GM21528 (cell line): ENCODE measurements around the gene CFAP46.
"Not testable (repeated sequence)": the region's sequence is repeated elsewhere in the genome, so short reads cannot be mapped to it uniquely, and the experiment has no call there.

Source experiments
- ATAC-seq: cut with Tn5 transposase; IDR thresholded peaks from one replicate; pipeline ENCODE4 v1.9.1; 2021; ENCODE audit warnings: mild to moderate bottlenecking, moderate library complexity; ENCODE audit not compliant: unreplicated experiment, low FRiP score

Gene CFAP46

DNA sequence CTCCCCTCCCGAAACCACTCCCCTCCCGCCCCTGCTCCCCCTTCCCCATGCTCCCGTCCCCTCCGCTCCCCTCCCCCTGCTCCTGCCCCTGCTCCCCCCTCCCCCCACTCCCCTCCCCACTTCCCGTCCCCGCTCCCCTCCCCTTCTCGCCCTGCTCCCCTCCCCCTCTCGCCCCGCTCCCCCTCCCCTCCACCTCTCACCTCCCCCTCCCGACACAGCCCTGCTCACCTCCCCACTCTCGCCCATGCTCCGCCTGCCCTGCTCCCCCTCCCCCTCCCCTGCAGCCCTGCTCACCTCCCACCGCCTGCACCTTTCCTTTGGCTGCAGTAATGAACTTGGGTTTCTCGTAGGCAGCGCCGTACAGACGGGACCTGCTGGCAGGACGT, 106.5 kb downstream of the CFAP46 start:
- ATAC-seq = no peak

GRCh38 chr10:132834891-132835847, 107.2 kb downstream of the CFAP46 start:
- ATAC-seq = no peak

DNA sequence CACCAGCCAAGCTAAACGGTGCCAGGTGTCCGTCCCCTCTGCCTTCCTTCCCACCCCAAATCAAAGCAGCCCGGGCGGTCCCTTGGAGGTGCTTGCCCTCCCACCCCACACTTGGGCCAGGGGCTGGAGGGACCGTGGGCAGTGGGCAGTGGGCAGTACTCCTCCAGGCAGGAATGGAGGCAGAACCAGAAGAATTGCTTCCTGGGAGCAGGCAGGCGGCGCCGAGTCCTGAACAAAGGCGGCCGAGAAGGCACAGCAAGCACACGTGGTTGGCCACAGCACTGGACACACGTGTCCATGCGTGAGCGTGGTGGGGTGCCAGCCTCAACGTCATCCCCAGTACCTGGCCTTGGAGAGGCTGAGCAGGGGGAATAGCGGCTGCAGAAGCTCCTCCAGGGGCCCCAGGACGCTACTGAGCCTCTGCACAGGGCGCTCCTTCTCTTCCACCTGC, 108.0 kb downstream of the CFAP46 start:
- no peak for ATAC-seq

GRCh38 chr10:132833421-132834111, 108.8 kb downstream of the CFAP46 start:
- ATAC-seq = no peak

DNA sequence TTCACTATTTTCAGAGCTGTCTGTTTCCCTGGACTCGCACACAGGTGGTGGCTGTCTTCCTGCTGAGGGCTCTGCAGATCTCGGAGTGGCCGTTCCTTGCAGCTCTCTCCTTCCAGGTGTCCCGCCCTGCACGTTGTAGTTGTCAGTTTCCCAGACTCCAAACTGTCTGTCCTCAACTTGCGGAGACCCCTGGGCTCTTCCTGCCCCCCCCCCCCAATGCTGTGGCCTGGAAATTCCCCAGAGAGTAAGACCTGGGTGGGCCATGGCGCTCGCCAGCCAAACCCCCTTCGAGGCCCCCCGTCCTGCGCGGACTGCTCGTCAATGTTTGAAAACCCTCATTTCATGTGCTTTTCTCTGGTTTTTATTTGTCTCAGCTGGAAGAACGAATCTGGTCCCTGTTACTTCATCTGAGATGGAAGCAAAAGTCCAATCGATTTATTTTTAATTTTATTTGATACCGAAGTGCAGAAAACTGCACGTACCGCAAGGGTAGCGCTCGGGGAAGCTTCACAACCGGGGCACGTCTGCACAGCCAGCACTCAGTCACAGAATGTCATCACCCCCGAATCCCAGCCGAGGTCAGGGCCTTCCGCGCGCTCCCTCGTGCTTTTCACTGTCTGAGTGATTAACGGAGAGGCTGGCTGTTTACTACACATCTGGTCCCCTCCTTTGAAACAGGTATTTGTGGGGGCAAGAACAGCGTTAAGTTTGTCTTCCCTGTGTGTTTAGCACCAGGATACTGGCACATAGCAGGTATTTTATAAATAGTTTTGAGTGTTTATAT, 110.0 kb downstream of the CFAP46 start:
- ATAC-seq = no peak

GRCh38 chr10:132829403-132829802, 113.0 kb downstream of the CFAP46 start:
- no peak for ATAC-seq

DNA sequence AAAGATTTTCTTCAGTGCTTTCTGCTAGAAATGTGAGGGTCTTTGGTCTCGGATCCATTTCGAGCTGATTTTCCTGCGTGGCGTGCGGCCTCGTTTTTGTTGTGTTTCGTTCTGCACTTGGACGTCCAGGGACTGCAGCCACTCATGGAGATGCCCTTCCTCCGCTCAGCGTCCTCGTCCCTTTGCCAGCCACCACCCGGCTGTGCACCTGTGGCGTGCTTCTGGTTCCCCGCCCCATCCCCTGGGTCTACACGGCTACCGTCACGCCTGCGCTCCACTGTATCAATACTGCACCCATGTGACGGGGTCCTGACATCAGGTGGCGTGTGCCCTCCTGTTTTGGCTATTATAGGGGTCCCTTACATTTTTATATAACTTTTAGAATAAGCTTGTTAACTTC, 113.7 kb downstream of the CFAP46 start:
- ATAC-seq = no peak

DNA sequence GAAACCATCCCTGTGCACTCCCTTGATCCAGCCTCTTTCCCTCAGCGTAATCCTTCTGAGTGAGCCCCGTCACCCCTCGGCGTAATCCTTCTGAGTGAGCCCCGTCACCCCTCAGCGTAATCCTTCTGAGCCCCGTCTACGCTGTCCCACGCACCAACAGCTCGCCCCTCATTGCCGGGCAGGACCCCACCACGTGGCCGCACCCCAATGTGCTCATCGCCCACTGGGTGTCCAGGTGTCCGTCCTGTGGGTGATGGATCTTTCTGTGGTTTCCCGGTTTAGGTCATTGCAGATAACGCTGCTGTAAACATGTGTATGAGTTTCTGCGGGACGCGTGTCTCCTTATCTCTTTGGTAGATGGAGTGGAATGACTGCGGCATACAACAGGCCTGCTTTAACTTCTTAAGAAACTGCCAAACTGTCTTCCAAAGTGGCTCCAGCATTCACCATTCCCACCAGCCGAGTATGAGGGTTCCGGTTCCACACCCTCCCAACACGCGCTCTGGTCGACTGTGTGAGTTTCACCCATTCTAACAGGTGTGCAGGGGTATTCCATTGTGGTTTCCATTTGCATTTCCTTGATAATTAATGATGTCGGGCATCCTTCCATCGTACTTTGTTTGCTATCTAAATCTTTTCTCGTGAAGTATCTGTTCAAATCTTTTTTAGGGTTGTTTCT, 114.4 kb downstream of the CFAP46 start:
- no peak for ATAC-seq

GRCh38 chr10:132827423-132827789, 115.0 kb downstream of the CFAP46 start:
- no peak for ATAC-seq

- ATAC-seq = no peak
These were observed 115.6 kb downstream of the CFAP46 start for GRCh38 chr10:132826524-132827422.

GRCh38 chr10:132825783-132826523, 116.4 kb downstream of the CFAP46 start:
- not testable (repeated sequence) for ATAC-seq

DNA sequence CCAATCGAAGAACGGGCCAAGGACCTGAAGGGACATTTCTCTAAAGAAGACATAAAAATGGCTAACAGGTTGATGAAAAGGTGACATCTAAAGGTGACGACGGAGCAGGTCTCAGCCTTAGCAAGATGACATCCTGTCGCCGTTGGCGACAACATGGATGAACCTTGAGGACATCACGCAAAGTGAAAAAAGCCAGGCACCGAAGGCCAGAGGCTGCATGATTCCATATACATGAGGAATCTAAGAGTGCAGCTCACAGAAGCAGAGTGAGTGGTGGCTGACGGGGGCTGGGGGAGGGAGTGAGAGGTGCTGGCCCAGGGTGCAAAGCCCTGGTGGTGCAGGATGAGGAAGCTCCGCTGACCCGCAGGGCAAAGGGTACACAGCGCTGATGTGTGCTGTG, 122.3 kb downstream of the CFAP46 start:
- ATAC-seq = no peak

DNA sequence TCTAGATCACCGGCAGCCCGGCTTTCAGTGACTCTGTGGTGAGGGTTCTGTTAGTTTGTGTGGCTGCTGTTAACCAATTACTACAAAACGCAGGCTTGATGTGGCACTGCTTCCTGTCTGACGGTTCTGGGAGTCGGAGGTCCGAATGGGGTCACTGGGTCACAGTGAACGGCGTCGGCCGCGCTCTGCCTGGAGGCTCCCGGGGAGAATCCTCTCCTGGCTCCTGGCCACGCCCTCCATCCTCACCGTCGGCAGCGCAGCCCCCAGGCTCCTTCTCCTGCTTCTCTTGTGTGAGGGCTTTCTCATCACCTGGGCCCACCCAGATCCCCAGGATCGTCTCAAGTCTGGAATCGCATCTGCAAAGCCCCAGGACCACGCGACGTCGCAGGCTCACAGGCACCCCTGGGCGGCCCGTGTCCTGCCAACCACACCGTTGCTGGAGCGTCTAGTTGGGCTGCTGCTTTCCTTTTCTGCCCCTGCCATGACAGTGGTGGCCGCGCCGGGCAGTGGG, 124.6 kb downstream of the CFAP46 start:
- no peak for ATAC-seq

DNA sequence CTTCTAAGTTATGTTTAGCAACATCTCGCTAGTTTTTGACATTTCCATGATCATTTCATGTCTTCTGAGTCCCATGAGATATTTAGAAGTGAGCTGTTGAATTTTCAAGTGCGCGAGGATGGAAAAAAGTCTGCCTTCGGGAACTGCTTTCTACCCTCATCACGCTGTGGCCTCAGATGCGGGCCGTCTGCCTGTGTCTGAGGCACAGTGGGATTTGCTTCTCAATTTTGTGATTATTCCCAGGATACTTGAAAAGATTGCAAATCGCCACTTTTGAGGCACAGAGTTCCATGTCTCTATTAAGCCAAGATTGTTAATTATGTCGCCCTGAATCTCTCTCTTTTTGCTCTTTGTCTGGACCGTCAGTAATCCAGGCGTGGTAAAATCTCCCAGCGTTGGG, 125.7 kb downstream of the CFAP46 start:
- no peak for ATAC-seq

GRCh38 chr10:132815168-132815857, 127.1 kb downstream of the CFAP46 start:
- no peak for ATAC-seq

- no peak for ATAC-seq
These were observed 127.9 kb downstream of the CFAP46 start for GRCh38 chr10:132814469-132814856.

DNA sequence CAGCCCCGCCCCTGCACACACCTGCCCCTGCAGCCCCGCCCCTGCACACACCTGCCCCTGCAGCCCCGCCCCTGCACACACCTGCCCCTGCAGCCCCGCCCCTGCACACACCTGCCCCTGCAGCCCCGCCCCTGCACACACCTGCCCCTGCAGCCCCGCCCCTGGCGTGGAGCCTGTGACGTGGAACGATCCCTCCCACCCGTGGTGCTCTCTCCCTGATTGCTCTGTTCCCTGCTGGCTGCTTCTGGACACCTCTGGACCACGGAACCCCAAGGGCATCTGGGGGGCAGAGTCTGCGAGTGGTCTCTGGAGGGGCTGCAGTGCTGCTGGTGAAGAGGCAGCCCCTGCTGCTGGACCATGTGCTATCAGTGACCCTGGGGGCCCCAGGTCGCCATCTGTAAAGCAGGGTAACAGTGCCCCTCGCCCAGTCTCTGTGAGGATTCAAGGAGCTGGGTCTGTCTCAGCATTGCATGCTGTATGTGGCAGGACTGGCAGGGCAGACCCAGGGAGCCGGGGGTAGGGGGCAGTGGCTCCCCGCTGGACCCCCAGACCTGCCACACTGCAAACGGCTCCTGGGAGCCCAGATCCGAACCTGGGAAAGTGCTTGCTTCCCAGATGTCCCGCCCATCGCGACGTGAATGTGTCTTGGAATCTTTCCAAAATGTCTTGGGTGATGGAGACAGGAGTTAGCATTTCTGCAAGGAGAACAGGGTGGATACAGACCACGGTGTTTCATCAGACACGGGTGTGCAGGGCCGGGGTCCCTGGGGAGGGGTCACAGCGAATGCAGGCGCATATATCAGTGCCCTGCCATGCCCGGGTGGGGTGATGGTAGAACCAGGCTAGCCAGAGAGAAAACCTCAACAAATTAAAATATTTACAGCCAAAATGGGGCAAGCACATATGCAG, 128.6 kb downstream of the CFAP46 start:
- ATAC-seq = no peak
